ENCODE measurements around the gene GRIN2A. TPM values are rescaled to one million over a fixed set of nuclear protein-coding genes. Genes with fewer than 3 reads are reported as not detected.

The GRIN2A gene
- total and polyA plus RNA-seq, 2 of the 13 experiments (the other 11 are each of a cell fraction or from before 2014, with no cell fraction given) = not detected

GRCh38 chr16:10181196-10182162, 749 bp downstream of the GRIN2A start (continued):
- TF ChIP-seq, protein P1, sequence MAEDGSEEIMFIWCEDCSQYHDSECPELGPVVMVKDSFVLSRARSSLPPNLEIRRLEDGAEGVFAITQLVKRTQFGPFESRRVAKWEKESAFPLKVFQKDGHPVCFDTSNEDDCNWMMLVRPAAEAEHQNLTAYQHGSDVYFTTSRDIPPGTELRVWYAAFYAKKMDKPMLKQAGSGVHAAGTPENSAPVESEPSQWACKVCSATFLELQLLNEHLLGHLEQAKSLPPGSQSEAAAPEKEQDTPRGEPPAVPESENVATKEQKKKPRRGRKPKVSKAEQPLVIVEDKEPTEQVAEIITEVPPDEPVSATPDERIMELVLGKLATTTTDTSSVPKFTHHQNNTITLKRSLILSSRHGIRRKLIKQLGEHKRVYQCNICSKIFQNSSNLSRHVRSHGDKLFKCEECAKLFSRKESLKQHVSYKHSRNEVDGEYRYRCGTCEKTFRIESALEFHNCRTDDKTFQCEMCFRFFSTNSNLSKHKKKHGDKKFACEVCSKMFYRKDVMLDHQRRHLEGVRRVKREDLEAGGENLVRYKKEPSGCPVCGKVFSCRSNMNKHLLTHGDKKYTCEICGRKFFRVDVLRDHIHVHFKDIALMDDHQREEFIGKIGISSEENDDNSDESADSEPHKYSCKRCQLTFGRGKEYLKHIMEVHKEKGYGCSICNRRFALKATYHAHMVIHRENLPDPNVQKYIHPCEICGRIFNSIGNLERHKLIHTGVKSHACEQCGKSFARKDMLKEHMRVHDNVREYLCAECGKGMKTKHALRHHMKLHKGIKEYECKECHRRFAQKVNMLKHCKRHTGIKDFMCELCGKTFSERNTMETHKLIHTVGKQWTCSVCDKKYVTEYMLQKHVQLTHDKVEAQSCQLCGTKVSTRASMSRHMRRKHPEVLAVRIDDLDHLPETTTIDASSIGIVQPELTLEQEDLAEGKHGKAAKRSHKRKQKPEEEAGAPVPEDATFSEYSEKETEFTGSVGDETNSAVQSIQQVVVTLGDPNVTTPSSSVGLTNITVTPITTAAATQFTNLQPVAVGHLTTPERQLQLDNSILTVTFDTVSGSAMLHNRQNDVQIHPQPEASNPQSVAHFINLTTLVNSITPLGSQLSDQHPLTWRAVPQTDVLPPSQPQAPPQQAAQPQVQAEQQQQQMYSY (CRISPR knock-in tag; IDR thresholded peaks at IDR 0.05) = no peak
- TF ChIP-seq HNRNPLL (IDR thresholded peaks at IDR 0.05; ENCODE audit: low read depth, low read length, poor library complexity, severe bottlenecking) (peak; percentile 45), ZFP36 (IDR thresholded peaks at IDR 0.05; ENCODE audit: borderline replicate concordance, low read depth, low read length, partially characterized antibody) (no peak), ZNF547 (CRISPR knock-in tag; IDR thresholded peaks at IDR 0.05) (peak; percentile 65; the same call in 1 of the 2 replicates), PAX8 (CRISPR knock-in tag; IDR thresholded peaks at IDR 0.05; ENCODE audit: borderline replicate concordance) (0 out of 2 replicates have a peak, but pooled peaks have one; percentile 62), SMAD9 (CRISPR knock-in tag; IDR thresholded peaks at IDR 0.05) (peak; percentile 29), ZNF160 (CRISPR knock-in tag; IDR thresholded peaks at IDR 0.05) (peak; percentile 6; the same call in 1 of the 2 replicates), ERF (CRISPR knock-in tag; IDR thresholded peaks at IDR 0.05) (no peak), ZSCAN29 (CRISPR knock-in tag; conservative IDR thresholded peaks at IDR 0.05) (no peak), BHLHE40 (IDR thresholded peaks at IDR 0.05; ENCODE audit: low read length) (0 out of 2 replicates have a peak, but pooled peaks have one; percentile 65), EEA1 (CRISPR knock-in tag; IDR thresholded peaks at IDR 0.05; ENCODE audit: borderline replicate concordance) (peak; percentile 79; the same call in 1 of the 2 replicates), ZNF180 (CRISPR knock-in tag; IDR thresholded peaks at IDR 0.05; ENCODE audit: borderline replicate concordance, low read depth) (no peak), MAX (IDR thresholded peaks at IDR 0.05) (peak; percentile 63; the same call in 1 of the 2 replicates), HNRNPL (IDR thresholded peaks at IDR 0.05; ENCODE audit: low read depth, low read length) (0 out of 2 replicates have a peak, but pooled peaks have one; percentile 30), ZNF674 (CRISPR knock-in tag; IDR thresholded peaks at IDR 0.05; ENCODE audit: low read depth) (peak; percentile 78; the same call in 1 of the 2 replicates), GZF1 (CRISPR knock-in tag; IDR thresholded peaks at IDR 0.05) (0 out of 2 replicates have a peak, but pooled peaks have one; percentile 26), ZNF567 (CRISPR knock-in tag; IDR thresholded peaks at IDR 0.05; ENCODE audit: borderline replicate concordance) (peak; percentile 74), HIVEP1 (CRISPR knock-in tag; IDR thresholded peaks at IDR 0.05) (peak; percentile 56), STAG1 (CRISPR knock-in tag; IDR thresholded peaks at IDR 0.05) (peak; percentile 99), TBX2 (CRISPR knock-in tag; IDR thresholded peaks at IDR 0.05; ENCODE audit: borderline replicate concordance) (peak; percentile 48), ZNF629 (CRISPR knock-in tag; conservative IDR thresholded peaks at IDR 0.05) (peak; percentile 66)
- TF ChIP-seq, protein P2, sequence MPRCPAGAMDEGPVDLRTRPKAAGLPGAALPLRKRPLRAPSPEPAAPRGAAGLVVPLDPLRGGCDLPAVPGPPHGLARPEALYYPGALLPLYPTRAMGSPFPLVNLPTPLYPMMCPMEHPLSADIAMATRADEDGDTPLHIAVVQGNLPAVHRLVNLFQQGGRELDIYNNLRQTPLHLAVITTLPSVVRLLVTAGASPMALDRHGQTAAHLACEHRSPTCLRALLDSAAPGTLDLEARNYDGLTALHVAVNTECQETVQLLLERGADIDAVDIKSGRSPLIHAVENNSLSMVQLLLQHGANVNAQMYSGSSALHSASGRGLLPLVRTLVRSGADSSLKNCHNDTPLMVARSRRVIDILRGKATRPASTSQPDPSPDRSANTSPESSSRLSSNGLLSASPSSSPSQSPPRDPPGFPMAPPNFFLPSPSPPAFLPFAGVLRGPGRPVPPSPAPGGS (CRISPR knock-in tag; IDR thresholded peaks at IDR 0.05) = peak; percentile 49; the same call in 1 of the 2 replicates
- TF ChIP-seq, protein P3, sequence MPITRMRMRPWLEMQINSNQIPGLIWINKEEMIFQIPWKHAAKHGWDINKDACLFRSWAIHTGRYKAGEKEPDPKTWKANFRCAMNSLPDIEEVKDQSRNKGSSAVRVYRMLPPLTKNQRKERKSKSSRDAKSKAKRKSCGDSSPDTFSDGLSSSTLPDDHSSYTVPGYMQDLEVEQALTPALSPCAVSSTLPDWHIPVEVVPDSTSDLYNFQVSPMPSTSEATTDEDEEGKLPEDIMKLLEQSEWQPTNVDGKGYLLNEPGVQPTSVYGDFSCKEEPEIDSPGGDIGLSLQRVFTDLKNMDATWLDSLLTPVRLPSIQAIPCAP (CRISPR knock-in tag; IDR thresholded peaks at IDR 0.05; ENCODE audit: low read depth) = no peak

Measured in HepG2 (cell line).